ENCODE data around the gene SNX17.

Gene SNX17, protein sequence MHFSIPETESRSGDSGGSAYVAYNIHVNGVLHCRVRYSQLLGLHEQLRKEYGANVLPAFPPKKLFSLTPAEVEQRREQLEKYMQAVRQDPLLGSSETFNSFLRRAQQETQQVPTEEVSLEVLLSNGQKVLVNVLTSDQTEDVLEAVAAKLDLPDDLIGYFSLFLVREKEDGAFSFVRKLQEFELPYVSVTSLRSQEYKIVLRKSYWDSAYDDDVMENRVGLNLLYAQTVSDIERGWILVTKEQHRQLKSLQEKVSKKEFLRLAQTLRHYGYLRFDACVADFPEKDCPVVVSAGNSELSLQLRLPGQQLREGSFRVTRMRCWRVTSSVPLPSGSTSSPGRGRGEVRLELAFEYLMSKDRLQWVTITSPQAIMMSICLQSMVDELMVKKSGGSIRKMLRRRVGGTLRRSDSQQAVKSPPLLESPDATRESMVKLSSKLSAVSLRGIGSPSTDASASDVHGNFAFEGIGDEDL

DNA sequence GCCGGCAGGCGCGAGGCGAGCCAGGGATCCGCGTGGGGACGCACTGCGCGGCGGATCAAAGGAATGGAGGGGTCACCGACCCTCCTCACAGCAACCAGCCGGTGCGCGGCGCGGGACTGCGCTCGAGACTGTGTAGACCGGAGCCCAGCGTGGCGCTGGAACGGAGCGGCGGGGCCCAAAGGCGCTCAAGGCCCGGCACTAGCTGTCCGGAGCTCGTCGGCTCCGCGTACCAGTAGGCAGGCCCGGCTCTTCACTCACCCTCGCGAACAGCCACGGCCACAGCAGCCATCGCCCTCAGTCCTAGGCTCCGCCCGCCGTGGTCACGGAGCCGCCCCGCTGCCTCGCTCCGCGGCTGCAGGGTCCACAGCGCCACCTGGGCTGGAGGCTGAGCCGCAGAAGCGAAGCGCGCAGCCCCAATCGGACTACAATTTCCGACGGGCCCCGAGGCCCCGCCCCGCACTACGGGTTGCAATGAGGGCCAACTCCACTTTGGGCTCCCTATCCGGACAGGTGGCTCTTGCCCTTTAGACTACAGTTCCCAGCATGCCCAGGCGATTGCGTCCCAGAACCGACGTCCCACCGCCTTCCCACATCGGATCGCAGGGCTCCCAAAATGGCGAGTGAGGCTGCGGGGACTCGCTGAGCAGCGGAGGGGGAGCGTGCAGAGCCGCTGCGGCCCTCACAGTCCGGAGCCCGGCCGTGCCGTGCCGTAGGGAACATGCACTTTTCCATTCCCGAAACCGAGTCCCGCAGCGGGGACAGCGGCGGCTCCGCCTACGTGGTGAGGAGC, at the start of gene SNX17, which contains the start of gene EIF2B4:
SNX17 (plus strand) TSS at position 591 of the 790 bp plus-strand sequence; CDS start at position 719, 128 bp downstream.
EIF2B4 (minus strand) TSS at position 313 of the 790 bp plus-strand sequence; CDS start at position 289, 24 bp downstream.
- Histone ChIP-seq H3K27me3 (no peaks in the 10 kb centered on the region), H3K36me3 (peaks cover 59% of the 10 kb centered on the region), H3K27ac (peak within 1 kb of the TSS; percentile 99)

DNA sequence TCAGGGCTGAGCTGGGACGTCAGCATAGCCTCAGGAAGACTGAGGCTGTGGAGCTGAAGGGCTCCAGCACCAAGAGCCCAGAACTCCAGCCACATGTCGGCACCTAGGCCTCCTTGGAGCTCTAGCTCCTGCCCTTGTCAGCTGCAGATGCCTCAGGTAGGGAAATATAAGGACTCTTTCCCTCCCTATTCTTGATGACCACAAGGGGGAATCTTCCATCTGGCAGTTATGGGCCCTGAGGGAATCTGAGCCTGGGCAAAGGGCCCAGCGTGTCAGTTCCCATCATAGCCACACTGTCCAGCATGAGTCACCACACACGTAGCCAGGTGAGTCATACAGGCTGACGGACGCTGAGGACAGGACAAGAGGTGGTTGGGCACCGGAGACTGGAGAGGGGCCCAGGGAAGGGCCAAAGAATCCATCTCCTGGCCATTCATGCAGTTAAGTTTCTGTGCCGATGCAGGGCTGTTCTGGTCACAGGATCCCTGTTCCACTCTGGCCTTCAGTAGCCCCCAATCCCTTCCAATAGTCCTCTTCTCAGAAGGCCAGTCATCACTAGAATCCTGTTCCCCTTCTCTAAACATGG, 49.4 kb upstream of the SNX17 start:
- Histone ChIP-seq H3K27me3 (no peaks in the 10 kb centered on the region), H3K4me1 (peaks cover 33% of the 10 kb centered on the region), H4K20me1 (0 out of 2 replicates have a peak, but pooled peaks cover 12% of the 10 kb centered on the region), H3K4me2 (peak overlapping the region; percentile 97), H3K9me3 (no peaks in the 10 kb centered on the region), H3K4me3 (no peak overlapping the region), H3K9ac (no peak overlapping the region), H3K27ac (no peak overlapping the region), H3K36me3 (peaks cover 37% of the 10 kb centered on the region)
- no peak for TF ChIP-seq Cebpa-rat (IDR thresholded peaks at IDR 0.05)

More for the DNA sequence above, at the start of gene SNX17, which contains the start of gene EIF2B4:
- H3K4me1 ChIP-seq: peaks cover 44% of the 10 kb centered on the region
- H3K4me3 ChIP-seq: peak within 1 kb of the TSS; percentile 97
- peaks cover 37% of the 10 kb centered on the region for H4K20me1 ChIP-seq
- TF ChIP-seq Cebpa-rat (IDR thresholded peaks at IDR 0.05): no peak
- H3K4me2 ChIP-seq: peak within 1 kb of the TSS; percentile 99
- no peaks in the 10 kb centered on the region for H3K9me3 ChIP-seq
- H3K9ac ChIP-seq: peak within 1 kb of the TSS; percentile 98

DNA sequence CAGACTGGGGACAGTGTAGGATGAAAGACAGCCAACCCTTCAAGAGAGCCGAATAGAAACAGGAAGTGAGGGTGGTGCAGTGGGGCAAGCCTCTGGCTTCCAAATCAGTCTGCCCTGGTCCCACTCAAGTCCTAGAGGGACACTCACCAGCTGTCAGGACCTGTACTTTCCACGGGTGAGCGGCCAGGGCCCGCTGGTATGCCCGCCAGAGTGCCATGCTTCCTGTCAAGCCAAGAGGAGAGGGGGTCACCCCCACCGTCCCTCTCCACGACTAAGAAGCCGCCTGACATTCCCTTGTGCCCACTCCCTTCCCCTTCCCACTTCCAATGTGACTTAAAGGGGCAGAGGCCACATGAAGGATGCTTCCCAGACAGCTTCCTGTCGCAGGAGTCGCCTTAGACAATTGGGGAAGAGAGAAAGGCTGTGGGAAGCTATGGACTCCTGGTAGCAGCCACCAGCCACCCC, 48.1 kb upstream of the SNX17 start:
- H3K9ac ChIP-seq: peak overlapping the region; percentile 94
- peaks cover 37% of the 10 kb centered on the region for H3K36me3 ChIP-seq
- H4K20me1 ChIP-seq: 0 out of 2 replicates have a peak, but pooled peaks cover 2% of the 10 kb centered on the region
- no peak for TF ChIP-seq Cebpa-rat (IDR thresholded peaks at IDR 0.05)
- no peaks in the 10 kb centered on the region for H3K9me3 ChIP-seq
- peaks cover 33% of the 10 kb centered on the region for H3K4me1 ChIP-seq
- peak overlapping the region; percentile 97 for H3K4me2 ChIP-seq
- H3K4me3 ChIP-seq: peak overlapping the region; percentile 87
- no peaks in the 10 kb centered on the region for H3K27me3 ChIP-seq
- peak overlapping the region; percentile 93 for H3K27ac ChIP-seq

DNA sequence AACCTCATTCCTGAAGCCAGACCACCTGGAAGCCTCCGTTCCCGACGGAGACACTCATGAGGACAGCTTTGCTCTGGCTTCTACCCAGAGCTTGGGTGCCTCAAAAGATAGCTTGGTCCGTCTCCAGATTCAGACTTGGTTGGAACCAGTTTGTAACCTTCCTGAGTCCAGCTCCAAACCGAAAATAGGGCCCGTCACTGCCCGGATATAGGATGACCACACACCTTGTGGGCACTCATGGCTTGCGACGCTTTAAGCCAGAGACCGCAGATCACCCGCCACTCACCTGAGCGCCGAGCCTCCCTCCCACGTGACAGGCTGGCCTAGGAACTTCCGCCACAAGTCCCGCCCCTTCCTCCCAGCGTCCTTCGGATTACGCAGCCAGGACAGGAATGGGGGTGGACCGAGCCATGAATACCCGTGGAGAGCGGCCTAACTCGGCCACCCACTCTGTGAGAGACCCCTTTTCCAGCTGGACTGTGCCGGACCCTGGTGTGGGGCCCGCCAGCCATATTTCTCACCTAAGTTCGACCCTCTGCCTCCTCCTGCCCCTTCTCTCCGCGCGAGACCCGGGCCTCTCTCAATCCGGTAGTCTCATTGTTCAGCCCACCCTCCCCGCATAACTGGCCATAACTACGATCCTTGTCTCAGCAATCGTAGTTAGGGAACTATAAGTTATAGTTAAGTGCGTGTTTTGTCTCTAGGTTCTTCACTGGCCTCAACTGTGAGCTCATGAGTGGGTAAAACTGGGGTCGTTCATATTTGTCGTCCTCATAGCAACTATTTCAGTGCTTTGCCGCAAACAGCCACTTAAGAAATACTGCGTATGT, 47.4 kb upstream of the SNX17 start, which contains the start of gene MPV17:
MPV17 (minus strand) TSS at position 332 of the 830 bp plus-strand sequence. CDS start 580 bp downstream, outside the sequence.
- Histone ChIP-seq H4K20me1 (no peaks in the 10 kb centered on the region), H3K36me3 (peaks cover 41% of the 10 kb centered on the region), H3K27me3 (no peaks in the 10 kb centered on the region), H3K4me2 (peak within 1 kb of the TSS; percentile 97), H3K4me3 (peak within 1 kb of the TSS; percentile 87), H3K9ac (peak within 1 kb of the TSS; percentile 94), H3K4me1 (peaks cover 33% of the 10 kb centered on the region), H3K9me3 (no peaks in the 10 kb centered on the region), H3K27ac (peak within 1 kb of the TSS; percentile 93)
- TF ChIP-seq Cebpa-rat (IDR thresholded peaks at IDR 0.05): no peak

DNA sequence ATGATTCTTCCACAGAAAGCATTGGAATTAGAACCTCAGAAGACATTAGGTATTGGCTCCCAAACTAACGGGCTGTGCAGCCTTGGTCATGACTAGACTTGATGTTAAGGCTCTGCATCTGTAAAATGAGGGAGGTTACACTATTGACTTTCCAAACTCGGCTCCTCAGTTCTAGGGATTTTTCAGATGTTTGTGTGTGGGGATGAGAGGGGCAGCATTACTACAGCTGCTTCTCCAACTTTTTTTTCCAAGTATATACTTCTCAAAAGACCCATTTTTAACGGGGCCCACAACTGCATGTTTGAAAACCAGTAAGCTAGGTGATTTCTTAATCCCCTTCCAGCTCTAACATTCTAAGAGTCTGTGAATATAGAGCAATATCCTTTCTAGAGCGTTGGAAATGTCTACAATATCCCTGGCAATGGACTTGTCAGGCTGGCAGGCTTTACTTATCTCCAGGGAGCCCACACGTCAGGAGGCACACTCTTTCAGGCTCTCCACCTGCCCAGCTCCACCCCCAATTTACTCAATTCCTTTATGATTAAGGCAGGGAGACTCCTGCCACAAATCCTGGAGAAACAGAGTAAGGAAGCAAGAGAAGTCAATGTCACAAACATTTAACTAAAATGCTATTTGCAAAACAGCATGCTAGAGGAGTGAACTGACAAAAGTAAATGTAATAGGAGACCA, 46.7 kb upstream of the SNX17 start:
- Histone ChIP-seq H3K36me3 (peaks cover 42% of the 10 kb centered on the region), H3K4me3 (peak overlapping the region; percentile 87), H3K27ac (peak overlapping the region; percentile 93), H3K4me2 (peak overlapping the region; percentile 97), H3K27me3 (no peaks in the 10 kb centered on the region), H3K4me1 (peaks cover 33% of the 10 kb centered on the region), H3K9ac (peak overlapping the region; percentile 94), H3K9me3 (no peaks in the 10 kb centered on the region), H4K20me1 (no peaks in the 10 kb centered on the region)
- TF ChIP-seq Cebpa-rat (IDR thresholded peaks at IDR 0.05): no peak

DNA sequence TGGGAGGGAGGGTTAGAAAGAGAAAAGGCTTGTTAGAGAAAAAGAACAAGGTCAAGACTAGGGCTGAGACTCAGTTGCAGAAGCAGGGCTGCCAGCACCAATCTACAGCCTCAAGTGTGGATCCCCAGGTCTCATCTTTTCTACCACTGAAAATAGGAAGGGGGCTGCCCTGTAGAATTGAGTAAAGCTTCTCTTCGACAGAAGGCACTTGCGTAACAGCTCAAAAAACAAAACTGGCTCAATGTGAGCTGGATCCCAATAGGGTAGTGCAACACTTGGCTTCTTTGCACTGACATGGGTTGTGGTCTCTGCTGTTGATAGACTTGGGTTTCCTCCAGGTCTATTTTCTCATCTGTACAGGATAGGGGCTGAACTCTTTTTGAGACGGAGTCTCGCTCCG, 45.7 kb upstream of the SNX17 start:
- Histone ChIP-seq H3K9me3 (no peaks in the 10 kb centered on the region), H3K4me1 (peaks cover 33% of the 10 kb centered on the region), H3K36me3 (peaks cover 48% of the 10 kb centered on the region), H3K27ac (no peak overlapping the region), H3K9ac (no peak overlapping the region), H3K4me2 (no peak overlapping the region), H3K4me3 (no peak overlapping the region), H4K20me1 (no peaks in the 10 kb centered on the region), H3K27me3 (no peaks in the 10 kb centered on the region)
- no peak for TF ChIP-seq Cebpa-rat (IDR thresholded peaks at IDR 0.05)

DNA sequence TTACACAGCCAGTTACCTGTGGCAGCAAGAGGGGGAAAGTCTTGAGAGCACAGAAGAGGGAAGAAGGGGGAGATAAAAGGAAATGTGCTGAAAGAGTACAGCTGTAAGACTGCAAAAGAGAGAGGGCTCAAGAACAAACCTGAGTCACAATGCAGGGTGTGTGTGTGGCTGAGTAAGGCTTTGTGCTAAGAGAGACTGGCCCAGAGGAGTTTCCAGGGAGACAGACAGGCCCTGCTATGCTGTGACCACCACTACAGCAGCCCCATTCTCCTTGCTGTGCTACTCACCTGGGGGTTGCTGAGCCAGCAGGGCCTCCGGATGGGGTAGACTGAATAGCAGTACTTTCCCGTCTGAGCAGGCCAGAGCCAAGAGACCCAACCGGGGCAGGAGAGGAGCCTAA, 35.1 kb upstream of the SNX17 start:
- H3K9me3 ChIP-seq: no peaks in the 10 kb centered on the region
- no peak overlapping the region for H3K9ac ChIP-seq
- peaks cover 100% of the 10 kb centered on the region for H3K36me3 ChIP-seq
- H3K4me3 ChIP-seq: no peak overlapping the region
- H4K20me1 ChIP-seq: no peaks in the 10 kb centered on the region
- H3K4me2 ChIP-seq: no peak overlapping the region
- no peak overlapping the region for H3K27ac ChIP-seq
- no peak for TF ChIP-seq Cebpa-rat (IDR thresholded peaks at IDR 0.05)
- no peaks in the 10 kb centered on the region for H3K27me3 ChIP-seq
- H3K4me1 ChIP-seq: no peaks in the 10 kb centered on the region

DNA sequence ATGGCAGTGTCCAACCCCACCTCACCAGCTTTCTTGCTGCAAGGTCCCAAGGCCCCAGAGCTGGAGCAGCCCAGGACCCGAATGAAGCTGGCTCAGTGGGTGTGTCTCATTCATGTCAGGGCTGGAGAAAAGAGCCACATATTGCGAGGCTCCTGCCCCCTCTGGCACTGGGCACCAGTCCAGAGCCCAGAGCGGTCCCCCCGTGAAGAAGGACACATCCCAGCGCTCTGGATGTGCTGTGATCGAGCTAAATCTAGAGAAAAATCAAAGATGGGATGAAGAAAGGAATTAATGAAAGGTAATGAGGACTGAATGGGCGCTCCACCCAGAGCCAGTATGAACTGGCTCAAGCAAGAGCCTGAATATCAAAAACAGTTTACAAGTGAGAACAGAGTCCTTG, 34.2 kb upstream of the SNX17 start:
- Histone ChIP-seq H4K20me1 (no peaks in the 10 kb centered on the region), H3K4me3 (no peak overlapping the region), H3K9me3 (no peaks in the 10 kb centered on the region), H3K4me2 (no peak overlapping the region), H3K36me3 (peaks cover 100% of the 10 kb centered on the region), H3K9ac (no peak overlapping the region), H3K27ac (no peak overlapping the region), H3K4me1 (no peaks in the 10 kb centered on the region), H3K27me3 (no peaks in the 10 kb centered on the region)
- TF ChIP-seq Cebpa-rat (IDR thresholded peaks at IDR 0.05): no peak

Data from BLaER1 (cell line).